ENCODE results near the gene MRPL37.
"Not testable (repeated sequence)": the region's sequence is repeated elsewhere in the genome, so short reads cannot be mapped to it uniquely, and the experiment has no call there.

MRPL37 gene

DNA sequence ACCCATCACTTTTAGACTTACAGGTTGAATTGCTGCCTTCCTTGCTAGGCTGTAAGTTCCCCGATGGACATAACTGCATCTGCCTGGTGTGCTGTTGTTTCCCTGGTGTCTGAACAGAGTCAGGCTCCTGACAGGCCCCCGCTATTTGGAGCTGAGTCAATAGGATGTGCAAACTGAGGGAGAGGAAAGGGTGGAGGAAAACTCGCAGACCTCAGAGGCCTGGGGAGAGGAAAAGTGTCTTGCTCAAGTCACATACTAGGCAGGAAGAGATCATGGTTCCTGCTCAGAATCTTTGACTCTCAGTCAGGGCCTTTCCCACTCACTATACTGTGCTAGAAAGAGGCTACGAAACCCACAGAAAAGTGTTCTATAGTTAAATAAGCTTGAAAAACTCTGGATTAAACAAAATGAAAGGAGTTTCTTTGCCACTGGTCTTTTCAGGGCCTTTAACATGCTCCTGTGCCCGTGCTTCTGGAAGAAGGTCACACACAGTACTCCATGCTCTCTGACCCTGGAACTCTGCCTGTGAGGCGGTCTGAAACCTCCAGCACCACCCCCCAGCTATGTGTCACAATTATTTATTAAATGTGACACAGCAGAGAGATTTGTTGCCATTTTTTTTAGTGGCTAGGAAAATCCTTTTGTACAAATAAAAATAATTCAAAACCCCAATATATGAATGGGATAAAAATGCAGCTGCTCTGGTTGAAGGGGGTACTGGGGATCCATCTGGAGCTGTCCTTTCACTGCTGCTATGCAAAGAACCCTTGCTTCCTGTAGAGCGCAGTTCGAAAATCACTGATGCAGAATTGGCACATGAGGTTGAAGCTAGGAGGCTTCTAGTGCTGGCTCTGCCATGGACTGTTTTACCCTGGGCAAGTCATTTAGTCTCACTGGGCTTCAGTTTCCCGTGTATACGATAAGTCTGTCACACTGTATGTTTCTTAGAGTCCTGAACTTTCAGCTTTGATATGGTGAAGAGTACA lies 27.1 kb upstream of the MRPL37 start:
- DNase-seq, result no peak

DNA sequence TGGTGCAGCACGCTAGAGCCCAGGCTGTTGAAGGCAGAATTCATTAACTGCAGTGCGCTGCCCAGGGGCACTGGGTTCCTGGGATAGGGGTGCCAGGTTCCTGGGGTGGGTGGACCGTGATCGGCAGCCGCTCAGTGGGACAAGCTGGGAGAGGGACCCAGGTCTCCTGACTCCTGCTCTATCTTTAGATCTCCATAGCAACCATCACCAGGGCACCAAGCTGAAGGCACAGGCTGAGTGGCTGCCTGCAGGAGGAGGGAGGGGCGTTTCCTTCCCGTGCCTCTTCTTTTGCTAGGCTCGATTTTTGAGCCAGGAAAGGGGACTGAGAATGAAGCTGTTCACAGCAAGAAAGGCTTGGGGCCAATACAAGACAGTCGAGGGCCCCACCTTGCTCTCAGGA lies 26.3 kb upstream of the MRPL37 start:
- DNase-seq, result no peak

DNA sequence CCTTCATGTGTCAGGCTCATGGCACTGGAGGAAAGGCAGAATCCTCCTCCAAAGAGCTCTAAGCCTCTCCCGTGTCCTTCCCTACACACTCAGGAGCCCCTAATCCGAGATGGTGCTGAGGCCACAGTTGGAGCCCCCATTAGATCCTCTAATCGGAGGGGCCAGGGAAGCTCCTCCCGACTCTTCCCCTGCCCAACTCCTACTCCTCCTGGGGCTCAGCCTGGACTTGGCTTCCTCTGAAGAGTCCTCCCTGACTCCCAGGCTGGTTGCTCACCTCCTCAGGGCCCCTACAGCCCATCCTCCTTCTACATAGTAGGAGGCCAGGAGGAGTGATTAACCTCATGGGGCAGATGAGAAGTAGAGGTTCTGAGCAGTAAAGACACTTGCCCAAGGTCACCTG lies 25.9 kb upstream of the MRPL37 start:
- DNase-seq, result no peak

DNA sequence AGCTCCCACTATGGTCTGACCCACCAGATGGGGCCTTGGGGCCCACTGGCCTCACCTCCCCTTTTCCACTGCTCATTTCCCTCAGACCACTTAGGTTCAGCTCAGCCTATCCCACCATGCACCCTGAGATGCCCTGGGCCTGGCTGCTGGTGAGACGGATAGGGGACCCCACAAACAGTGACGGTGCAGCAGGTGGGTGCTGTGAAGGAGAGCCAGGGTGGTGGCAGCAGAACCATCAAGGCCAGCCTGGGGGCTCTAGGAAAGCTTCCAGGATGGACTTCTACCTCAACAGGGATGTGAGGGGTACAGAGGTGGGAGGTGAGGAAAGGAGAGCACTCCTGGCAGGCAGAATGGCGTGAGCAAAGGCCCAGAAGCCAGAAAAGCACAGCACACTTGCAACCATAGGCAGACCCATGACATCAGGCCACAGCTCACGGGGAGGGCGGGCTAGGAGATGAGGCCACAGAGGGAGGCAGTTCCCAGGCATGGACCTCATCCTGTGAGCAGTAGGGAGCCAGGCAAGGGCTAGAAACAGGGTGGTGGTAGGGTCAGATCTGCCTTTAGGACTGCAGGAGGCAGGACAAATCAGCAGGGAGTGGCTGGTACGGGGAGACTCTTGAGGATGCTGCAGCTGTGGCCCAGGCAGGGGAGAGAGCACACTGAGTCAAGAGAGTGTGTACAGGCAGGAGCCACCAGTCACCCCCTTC lies 23.2 kb upstream of the MRPL37 start:
- no peak for DNase-seq

DNA sequence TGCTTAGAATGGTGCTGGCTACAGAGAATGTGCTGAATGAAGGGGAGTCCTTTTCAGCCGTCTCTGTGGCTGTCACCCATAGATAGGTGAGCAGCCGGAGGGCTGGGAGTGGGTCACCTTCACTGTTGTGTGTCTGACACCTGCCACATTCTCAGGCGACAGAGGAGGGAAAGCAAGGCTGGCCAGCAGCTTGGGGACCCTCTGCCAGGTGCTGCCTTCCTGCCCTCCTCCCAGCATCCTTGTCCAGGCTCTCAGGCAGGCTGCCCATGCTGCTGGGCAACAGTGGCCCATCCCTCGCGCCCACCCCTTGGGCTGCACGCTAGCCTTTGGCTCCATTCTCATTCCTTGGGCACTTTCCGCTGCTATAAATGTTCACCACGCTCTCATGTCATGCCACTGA lies 22.2 kb upstream of the MRPL37 start:
- no peak for DNase-seq

DNA sequence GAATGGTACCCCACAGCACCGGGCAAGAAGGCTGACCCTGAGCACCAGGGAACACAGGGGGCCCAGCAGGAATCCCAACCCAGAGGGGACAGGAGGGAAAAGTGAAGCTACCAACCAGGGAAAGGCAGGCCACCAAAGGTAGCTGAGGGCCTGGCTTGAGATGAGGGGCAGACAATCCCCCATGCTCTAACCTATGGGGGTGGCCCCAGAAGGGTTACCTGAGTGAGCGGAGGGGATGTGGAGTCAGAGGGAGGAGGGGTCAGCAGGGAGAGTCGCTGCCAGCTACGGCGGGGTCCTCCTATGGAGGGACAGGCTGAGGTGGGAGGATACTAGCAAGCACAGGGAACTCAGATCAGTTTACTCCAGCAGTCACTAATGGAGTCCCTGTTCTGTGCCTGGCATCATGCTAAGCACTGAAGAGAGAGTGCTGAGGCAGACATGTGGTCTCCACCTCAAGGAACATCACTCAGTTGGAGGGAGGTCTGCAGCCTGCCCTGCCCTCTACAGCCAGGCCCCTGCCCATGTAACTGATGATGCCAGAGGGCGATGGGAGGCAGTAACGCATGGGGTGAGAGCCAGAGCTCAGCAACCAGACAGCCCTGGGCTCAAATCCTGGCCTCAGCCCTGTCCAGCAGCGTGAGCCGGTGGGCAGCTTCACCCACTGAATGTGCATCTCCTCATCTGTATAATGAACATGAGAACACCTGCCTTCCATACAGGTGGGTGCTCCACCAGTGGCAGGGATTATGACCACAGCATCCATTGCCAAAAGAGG lies 21.5 kb upstream of the MRPL37 start:
- DNase-seq, result no peak

DNA sequence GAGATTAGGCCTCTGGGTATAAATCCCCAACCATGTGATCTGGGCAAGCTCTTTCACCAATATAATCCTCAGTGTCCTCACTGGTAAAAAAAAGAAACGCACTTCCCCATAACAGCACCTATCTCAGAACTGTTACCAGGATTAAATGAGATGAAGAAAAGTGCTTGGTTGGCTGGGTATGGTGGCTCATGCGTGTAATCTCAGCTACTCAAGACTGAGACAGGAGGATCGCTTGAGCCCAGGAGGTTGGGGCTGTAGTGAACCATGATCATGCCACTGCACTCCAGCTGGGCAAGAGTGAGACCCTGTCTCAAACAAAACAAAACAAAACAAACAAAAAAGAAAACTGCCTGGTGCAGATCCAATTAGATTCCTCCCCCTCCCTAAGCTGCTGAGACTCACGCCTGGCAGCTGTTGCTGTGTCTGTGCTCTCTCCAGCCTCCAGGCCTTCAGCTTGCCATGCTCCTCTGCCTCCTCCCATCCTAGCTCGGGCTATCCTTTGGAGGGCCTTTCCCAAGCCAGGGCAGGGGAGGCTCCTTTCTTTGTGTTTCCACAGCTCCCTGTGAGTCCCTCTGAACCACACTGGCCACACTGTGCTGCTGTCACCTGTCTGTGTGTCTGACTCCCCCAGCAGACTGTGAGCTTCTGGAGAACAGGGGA lies 19.1 kb upstream of the MRPL37 start:
- no peak for DNase-seq

DNA sequence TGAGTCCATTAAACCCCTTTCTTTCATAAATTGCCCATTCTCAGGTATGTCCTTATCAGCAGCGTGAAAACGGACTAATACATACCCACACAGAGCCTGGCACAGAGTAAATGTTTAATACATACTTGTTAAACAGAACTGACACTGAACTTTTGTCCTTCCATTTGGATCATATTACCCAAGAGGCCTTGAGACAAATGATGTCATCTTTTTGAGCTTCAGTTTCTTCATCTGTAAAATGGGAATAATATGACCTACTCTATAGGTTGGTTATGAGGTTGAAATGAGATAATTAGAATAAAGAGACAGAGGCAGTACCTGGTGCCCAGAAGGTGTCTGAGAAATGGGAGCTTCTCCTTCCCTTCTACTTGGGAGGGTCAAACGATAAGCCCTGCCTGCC lies 13.9 kb upstream of the MRPL37 start:
- DNase-seq, result no peak

DNA sequence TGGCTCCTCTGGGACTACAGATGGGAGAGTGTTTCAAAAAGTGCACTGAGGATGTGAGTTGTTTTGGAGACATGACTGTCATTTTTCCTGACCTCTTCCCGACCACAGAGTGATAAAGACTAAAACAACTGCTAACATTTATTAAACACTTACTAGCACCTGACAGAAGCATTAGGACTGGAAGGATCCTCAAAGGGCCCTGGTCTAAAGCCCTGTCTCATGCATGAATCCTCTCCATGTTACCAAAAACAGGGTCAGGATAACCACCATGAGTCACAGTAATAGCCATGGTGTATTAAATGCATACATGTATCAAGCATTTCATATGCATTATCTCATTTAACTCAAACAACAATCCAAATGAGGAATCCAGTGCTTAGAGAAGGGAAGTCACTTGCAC lies 11.7 kb upstream of the MRPL37 start:
- no peak for DNase-seq

DNA sequence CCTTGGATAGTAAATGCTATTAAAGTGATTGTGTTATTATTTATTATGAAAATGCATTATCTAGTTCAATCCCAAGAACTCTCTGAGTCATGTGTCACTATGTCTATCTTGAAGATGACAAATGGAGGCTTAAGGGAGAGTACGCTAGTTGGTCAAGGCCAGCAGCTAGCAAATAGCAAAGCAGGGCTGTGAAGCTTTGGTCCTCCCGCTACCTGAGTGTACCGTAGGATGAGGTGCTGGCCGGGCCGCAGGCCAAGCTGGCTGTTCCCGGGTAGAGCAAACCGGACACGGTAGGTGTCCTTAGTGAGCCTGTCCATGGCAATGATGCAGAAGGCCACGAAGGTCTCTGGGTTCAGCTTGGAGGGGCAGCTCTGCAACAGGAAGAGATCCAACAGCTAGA lies 9.4 kb upstream of the MRPL37 start:
- no peak for DNase-seq

DNA sequence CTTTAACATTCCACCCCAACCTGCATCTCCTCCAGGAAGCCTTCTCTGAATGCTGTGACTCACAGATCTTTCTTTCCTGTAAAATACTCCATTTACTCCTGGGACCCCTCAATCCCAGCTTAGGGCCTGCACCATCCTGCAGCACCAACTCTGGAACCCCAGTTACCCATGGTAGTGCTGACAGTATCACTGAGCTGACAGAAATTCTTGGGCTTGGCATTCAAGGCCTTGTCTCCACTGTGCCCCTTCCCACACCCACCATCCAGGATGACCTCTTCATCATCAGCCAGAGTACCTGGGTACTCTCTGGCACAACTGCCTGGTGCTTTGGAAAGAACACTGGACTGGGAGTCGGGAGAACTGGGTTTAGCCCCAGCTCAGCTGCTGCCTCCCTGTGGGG lies 8.4 kb upstream of the MRPL37 start:
- DNase-seq, result no peak

DNA sequence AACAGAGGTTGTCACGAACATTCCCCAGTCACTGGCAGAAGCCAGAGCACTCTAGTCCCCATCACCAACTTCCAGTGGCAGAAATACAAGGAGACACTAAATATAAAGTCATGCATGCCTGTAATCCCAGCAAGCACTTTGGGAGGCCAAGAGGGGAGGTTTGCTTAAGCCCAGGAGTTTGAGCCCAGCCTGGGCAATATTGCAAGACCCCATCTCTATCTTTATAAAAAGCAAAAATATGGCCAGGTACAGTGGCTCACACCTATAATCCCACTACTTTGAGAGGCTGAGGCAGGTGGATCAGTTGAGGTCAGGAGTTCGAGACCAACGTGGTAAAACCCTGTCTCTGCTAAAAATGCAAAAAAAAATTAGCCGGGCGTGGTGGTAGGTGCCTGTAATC lies 6.5 kb upstream of the MRPL37 start:
- DNase-seq, result no peak

DNA sequence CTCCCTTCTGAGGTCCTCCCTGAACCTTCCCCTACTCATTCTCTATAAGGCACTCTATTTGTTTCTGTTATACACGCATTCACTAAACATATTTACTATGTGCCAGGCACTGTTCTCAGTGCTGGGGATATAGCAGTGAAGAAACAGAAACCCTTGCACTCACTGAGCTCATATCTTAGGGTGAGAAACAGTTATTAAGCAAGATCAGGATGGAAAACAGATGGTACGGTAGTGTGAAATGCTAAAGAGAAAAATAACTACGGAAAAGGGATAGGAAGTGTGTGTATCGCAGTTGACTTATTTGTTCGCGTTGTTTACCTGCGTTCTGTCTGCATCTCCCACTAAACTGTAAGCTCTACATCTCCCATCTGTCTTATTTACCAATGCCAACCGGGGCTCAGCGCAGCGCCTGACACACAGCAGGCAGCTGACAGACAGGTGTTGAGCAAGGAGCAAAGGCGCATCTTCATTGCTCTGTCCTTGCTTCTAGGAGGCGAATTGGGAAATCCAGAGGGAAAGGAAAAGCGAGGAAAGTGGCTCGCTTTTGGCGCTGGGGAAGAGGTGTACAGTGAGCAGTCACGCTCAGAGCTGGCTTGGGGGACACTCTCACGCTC lies 709 bp upstream of the MRPL37 start:
- no peak for DNase-seq

DNA sequence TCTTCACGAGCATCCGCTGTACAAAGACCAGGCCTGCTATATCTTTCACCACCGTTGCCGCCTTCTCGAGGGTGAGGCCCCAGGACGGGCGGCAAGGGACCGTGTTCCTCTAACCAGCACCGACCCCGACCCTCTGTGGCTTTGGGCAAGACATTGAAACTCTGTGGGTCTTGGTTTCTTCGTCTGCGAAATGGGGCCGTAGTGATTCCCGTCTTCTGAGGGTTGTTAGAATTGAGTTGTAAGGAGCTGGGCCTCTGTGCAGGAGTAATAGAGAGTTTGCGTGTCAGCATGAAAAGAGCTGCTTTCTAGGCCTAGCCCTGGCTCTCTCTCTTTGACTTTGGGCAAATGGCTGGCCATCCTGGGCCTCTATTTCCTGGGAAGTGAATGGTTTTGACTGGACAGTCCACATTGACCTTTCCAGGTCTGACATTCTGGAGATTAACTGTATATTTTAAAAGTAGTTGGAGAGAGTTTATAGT lies 591 bp downstream of the MRPL37 start:
- DNase-seq, result no peak

DNA sequence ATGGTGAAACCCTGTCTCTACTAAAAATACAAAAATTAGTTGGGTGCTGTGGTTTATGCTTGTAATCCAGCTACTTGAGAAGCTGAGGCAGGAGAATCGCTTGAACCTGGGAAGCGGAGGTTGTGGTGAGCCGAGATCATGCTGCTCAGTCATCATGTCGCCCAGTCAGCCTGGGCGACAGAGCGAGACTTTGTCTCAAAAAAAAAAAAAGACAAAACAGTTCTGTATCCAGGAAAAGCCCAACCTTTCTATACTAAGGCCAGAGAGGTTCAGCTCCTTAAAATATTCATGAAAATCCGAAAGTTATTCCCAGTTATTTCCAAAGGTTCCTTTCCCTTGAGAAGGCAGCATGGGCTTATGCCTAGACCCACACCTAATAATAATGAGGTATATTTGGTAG lies 4.2 kb downstream of the MRPL37 start:
- no peak for DNase-seq

DNA sequence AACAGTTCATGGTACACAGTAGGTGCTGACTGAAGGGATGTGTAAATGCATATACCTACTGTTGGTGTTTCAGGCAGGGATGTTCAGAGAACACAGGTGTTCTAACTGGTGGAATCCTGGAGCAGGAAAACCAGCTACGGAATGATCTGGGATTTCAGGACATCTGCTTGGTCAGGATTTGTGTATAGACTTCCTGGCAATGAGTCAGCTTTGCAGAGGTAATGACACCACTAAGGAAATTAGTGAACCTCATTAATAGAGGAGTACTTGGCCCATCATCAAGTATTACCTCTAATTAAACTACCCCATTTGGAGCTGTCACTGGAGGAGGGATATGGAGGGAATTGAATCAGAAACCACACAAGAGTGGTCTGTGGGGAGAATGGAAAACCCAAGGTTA lies 7.3 kb downstream of the MRPL37 start:
- no peak for DNase-seq

DNA sequence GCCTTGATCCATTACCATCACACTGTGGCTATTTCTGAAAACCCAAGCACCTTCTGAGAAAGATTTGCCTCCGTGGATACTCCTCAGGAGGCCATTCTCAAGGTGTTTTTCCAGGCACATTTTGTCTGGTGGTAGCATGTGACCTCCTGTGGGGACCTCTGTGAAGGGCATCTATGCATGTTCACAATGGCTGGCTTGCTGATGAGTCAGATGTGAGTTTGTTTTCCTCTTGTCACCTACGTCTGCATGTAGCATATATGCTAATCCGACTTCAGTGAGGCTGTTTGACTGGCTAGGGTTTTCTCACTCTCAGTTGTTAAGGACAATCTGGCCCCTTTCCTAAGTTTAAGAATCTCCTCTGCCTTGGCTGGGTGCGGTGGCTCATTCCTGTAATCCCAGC lies 7.9 kb downstream of the MRPL37 start:
- DNase-seq, result not testable (repeated sequence)

DNA sequence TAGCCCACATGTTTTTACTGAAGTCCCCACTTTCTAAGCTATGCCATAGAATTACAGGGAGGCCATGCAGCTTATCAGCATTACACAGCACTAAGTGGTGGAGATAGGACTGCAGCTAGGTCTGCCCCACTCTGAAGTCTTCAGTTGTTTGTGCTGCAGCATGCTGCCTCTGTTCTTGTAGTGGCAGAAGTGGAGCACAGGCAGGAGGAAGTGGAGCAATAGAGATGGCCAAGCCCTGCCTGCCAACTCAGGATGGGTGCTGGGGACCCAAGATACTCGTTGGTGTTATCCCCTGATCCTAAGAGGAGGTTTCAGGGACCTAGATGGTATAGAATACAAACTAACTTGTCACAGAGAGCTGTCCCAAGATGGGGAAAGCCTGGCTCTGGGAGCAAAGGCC lies 12.9 kb downstream of the MRPL37 start:
- no peak for DNase-seq

DNA sequence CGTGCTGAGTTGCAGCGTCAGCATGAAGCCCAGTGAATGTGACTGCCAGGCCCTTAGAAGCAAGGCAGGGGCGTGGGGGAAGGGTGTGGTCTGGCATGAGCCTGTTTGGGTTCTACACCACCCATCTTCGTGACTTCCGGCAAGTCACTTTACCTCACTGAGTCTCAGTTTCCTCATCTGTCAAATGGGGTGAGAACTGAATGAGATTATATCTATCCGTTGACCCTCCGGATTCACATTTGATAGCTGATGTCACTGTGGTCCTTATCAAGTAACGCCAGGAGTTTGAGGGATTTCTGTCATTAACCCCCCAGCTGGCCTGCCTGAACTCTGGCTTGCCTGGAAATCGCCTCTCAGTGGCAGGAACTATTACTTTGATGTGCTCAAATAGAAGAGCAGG lies 15.6 kb downstream of the MRPL37 start:
- DNase-seq, result no peak

DNA sequence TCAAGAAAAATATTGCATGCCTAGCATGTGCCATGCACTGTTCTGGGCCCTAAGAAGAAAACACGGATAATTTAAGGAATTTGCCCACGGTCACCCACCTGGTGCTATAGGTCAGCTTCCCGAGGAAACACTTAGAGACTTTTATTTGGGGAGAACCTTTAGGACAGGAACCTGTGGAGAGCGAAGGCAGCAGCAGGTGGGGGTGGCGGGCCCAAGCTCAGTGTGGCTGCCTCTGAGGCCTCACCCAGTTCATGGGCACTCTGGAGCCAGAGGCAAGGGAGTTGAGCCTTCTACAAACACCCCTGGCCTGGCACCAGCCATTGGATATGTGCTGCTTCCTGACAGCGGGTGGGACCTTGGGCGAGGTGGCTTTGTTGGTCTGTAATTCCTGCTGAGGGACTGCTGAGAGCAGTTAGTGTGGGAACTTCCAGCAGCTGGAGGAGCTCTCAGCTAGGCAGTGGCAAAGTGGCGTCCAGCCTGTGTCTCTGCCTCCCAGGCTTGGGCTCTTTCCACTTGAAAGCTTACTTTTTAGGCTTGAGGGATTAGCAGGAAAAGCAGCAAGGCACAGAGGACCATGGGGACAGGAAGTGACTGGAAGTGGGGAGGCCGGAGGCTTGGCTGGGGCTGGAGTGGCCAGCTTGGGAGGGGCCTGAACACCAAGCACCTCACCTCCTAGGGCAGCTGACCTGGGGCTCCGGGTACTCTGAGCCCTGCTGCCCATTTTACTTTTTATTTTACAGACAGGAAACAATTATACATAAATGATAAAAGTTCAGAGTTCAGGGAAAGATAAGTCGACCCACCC lies 19.1 kb downstream of the MRPL37 start:
- DNase-seq, result no peak

DNA sequence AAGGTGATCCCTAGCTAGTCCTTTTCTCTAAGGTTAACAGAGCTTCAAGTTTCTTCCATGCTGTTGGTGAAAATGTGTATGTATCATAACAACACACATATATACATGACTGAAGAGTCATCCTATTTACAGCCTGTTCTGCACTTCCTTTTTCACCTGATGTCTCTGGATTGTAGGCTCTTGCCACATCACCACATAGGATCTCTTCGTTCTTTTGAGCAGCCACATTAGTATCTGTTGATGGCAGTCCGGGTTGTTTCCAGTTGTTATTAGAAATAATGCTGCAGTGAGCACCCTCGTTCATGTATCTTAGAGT lies 19.7 kb downstream of the MRPL37 start:
- DNase-seq, result no peak

All from amniotic stem cell (primary cell).